T-helper 2 cell treated with Interferon-gamma antibody and Interleukin-4, amounts not matched to agents 5 μg/mL and 100 μg/mL, for 36 hours (primary cell): ENCODE data around the gene IGSF8.
"Not testable (repeated sequence)": the region's sequence is repeated elsewhere in the genome, so short reads cannot be mapped to it uniquely, and the experiment has no call there.

Experiments
- DNase-seq: peaks from one replicate; pipeline ENCODE4 v3.0.0; 2021; ENCODE audit warnings: low spot score
- H3K27ac Mint-ChIP-seq: one replicate; pipeline ENCODE4 v1.8.0; 2021; ENCODE audit warnings: mild to moderate bottlenecking, mixed read lengths
- H3K27me3 Mint-ChIP-seq: one replicate; pipeline ENCODE4 v1.8.0; 2021; ENCODE audit warnings: low read depth, mixed read lengths
- H3K36me3 Mint-ChIP-seq: one replicate; pipeline ENCODE4 v1.8.0; 2021; ENCODE audit warnings: low read depth, mixed read lengths
- H3K4me1 Mint-ChIP-seq: one replicate; pipeline ENCODE4 v1.8.0; 2021; ENCODE audit warnings: low read depth, mixed read lengths
- H3K4me3 Mint-ChIP-seq: one replicate; pipeline ENCODE4 v1.8.0; 2022; ENCODE audit warnings: mild to moderate bottlenecking, moderate library complexity, mixed read lengths
- H3K9me3 Mint-ChIP-seq: one replicate; pipeline ENCODE4 v1.8.0; 2021; ENCODE audit warnings: mixed read lengths

Gene IGSF8

GRCh38 chr1:160121388-160121787, 23.0 kb upstream of the IGSF8 start:
- Mint-ChIP-seq H3K4me1 (no peaks in the 10 kb centered on the region), H3K4me3 (no peak overlapping the region), H3K27ac (no peak overlapping the region), H3K27me3 (peaks cover 11% of the 10 kb centered on the region), H3K9me3 (no peaks in the 10 kb centered on the region), H3K36me3 (no peaks in the 10 kb centered on the region)
- no peak for DNase-seq

DNA sequence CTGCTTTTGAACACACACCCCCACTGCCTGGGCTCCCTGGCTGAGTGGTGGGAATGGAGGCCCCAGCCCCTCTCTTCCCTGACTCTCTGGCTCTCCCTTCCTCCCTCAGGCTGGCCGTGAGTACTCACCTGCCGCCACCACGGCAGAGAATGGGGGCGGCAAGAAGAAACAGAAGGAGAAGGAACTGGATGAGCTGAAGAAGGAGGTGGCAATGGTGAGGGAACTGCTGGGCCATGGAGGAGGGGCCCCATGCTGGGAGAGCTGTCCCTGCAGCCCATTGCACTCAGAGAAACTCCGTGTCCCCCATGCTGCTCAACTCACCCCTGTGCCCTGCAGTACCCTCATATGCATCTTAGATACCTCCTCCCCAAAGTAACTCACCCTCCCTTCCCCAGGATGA, 22.4 kb upstream of the IGSF8 start:
- Mint-ChIP-seq H3K36me3 (no peaks in the 10 kb centered on the region), H3K27me3 (peaks cover 11% of the 10 kb centered on the region), H3K4me1 (no peaks in the 10 kb centered on the region), H3K27ac (no peak overlapping the region), H3K4me3 (no peak overlapping the region), H3K9me3 (no peaks in the 10 kb centered on the region)
- no peak for DNase-seq

DNA sequence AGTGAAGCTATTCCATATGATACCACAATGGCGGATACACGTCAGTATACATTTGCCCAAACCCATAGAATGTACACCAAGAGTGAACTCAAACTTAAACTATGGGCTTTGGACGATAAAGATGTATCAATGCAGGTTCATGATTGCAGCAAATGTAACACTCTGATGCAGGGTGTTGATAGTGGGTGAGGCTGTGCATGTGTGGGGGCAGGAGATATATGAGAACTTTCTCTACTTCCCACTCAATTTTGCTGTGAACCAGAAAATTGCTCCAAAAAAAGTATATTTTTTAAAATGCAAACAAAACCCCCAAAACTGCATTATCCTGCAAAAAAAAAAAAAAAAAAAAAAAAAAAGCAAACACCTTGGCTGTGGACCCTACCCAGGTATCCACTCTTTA, 20.5 kb upstream of the IGSF8 start:
- no peak overlapping the region for H3K4me3 Mint-ChIP-seq
- H3K9me3 Mint-ChIP-seq, result no peaks in the 10 kb centered on the region
- H3K27ac Mint-ChIP-seq, result no peak overlapping the region
- DNase-seq, result no peak
- H3K27me3 Mint-ChIP-seq, result peaks cover 11% of the 10 kb centered on the region
- no peaks in the 10 kb centered on the region for H3K36me3 Mint-ChIP-seq
- no peaks in the 10 kb centered on the region for H3K4me1 Mint-ChIP-seq

- Mint-ChIP-seq H3K36me3 (no peaks in the 10 kb centered on the region), H3K4me3 (no peak overlapping the region), H3K27ac (no peak overlapping the region)
These were observed 19.3 kb upstream of the IGSF8 start for GRCh38 chr1:160117709-160118183.

GRCh38 chr1:160117300-160117699, 18.9 kb upstream of the IGSF8 start:
- DNase-seq, result no peak
- H3K4me1 Mint-ChIP-seq, result no peaks in the 10 kb centered on the region
- no peaks in the 10 kb centered on the region for H3K9me3 Mint-ChIP-seq
- peaks cover 11% of the 10 kb centered on the region for H3K27me3 Mint-ChIP-seq
- no peak overlapping the region for H3K4me3 Mint-ChIP-seq
- H3K36me3 Mint-ChIP-seq, result no peaks in the 10 kb centered on the region
- no peak overlapping the region for H3K27ac Mint-ChIP-seq

More at GRCh38 chr1:160117709-160118183, 19.3 kb upstream of the IGSF8 start:
- DNase-seq, result no peak
- no peaks in the 10 kb centered on the region for H3K9me3 Mint-ChIP-seq
- H3K27me3 Mint-ChIP-seq, result peaks cover 11% of the 10 kb centered on the region
- no peaks in the 10 kb centered on the region for H3K4me1 Mint-ChIP-seq

DNA sequence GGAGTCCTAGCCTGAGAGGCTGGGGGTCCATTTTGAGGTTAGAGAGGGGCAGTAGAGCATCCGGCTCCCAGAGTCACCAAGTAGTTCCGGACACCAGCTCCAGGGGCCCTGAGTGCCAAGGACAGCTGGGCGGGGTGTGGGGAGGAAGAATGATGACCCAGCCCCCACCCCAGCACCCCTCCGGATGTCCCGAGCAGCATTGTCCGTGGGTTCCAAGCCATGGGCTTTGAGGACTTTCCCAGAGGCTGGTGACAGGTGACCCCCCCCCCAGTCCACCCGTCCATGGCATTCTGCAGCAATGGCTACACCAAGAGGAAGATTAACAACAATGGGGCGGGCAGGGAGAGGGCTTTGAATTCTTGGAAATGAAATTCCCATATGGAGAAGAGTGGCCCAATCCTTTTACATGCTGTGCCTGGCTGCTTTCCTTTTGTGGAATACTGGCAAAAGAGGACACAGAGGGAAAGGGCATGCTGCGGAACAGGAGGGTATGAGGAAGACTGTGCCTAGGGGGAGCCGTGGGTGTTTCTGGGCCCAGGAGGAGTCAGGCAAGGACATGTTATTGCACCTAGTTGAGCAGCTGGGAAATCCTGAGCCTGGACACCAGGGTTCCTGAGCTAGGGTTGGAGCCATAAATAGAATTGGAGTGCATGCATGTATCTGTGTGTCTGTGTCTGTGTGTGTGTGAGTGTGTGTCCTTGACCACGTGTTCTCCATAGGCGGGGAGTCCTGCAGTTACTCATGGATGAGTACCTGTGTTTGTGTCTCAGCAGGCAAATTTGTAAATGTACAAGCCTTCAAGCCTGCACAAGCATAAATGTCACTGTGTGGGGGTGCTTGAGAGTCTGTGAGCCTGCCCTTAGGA, 18.1 kb upstream of the IGSF8 start:
- H3K27ac Mint-ChIP-seq, result no peak overlapping the region
- H3K27me3 Mint-ChIP-seq, result peaks cover 9% of the 10 kb centered on the region
- H3K36me3 Mint-ChIP-seq, result no peaks in the 10 kb centered on the region
- no peak for DNase-seq
- no peak overlapping the region for H3K4me3 Mint-ChIP-seq
- no peaks in the 10 kb centered on the region for H3K4me1 Mint-ChIP-seq
- no peaks in the 10 kb centered on the region for H3K9me3 Mint-ChIP-seq

GRCh38 chr1:160115545-160116282, 17.3 kb upstream of the IGSF8 start, which contains the start of gene ATP1A2:
Gene ATP1A2, plus strand, starts transcription at chr1:160115759. Its CDS starts 103 bp downstream, at chr1:160115862.
- Mint-ChIP-seq H3K4me1 (no peaks in the 10 kb centered on the region), H3K27ac (no peak within 1 kb of the TSS), H3K36me3 (no peaks in the 10 kb centered on the region), H3K27me3 (peaks cover 7% of the 10 kb centered on the region), H3K9me3 (no peaks in the 10 kb centered on the region), H3K4me3 (no peak within 1 kb of the TSS)
- no peak for DNase-seq

- peaks cover 11% of the 10 kb centered on the region for H3K27me3 Mint-ChIP-seq
- H3K27ac Mint-ChIP-seq, result no peak overlapping the region
- DNase-seq, result no peak
These were observed 15.7 kb upstream of the IGSF8 start for GRCh38 chr1:160114085-160114484.

GRCh38 chr1:160113407-160113806, 15.0 kb upstream of the IGSF8 start:
- no peak for DNase-seq
- Mint-ChIP-seq H3K36me3 (no peaks in the 10 kb centered on the region), H3K4me3 (no peak overlapping the region), H3K9me3 (no peaks in the 10 kb centered on the region), H3K27me3 (peaks cover 11% of the 10 kb centered on the region), H3K27ac (no peak overlapping the region), H3K4me1 (peaks cover 4% of the 10 kb centered on the region)

More at GRCh38 chr1:160114085-160114484, 15.7 kb upstream of the IGSF8 start:
- Mint-ChIP-seq H3K4me3 (no peak overlapping the region), H3K9me3 (no peaks in the 10 kb centered on the region), H3K36me3 (no peaks in the 10 kb centered on the region), H3K4me1 (peaks cover under 1% of the 10 kb centered on the region)

GRCh38 chr1:160112357-160112756, 13.9 kb upstream of the IGSF8 start:
- Mint-ChIP-seq H3K36me3 (no peaks in the 10 kb centered on the region), H3K4me1 (peaks cover 4% of the 10 kb centered on the region), H3K27ac (no peak overlapping the region), H3K9me3 (no peaks in the 10 kb centered on the region), H3K27me3 (peaks cover 8% of the 10 kb centered on the region), H3K4me3 (no peak overlapping the region)
- no peak for DNase-seq

GRCh38 chr1:160111462-160111861, 13.0 kb upstream of the IGSF8 start:
- not testable (repeated sequence) for H3K9me3 Mint-ChIP-seq, H3K4me3 Mint-ChIP-seq, DNase-seq, H3K27ac Mint-ChIP-seq, H3K27me3 Mint-ChIP-seq, H3K36me3 Mint-ChIP-seq, H3K4me1 Mint-ChIP-seq

DNA sequence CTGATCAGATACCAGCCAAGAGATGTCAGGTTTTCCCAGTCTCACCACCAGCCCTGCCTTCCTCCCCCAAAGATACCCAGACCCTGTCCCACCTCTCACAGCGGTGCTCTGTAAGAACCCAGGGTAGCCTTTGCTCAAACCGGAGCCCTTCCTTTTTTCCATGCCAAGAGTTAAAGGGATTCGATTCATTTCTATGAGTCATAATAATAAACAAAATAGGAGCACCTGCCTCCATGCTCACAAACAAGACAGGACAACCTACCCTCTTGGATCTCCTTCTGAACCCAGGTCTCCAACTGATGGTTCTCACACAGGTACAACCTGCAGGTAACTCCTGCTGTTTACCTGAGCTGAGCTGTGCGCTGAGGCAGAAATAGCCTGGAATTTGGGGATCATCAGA, 11.3 kb upstream of the IGSF8 start:
- Mint-ChIP-seq H3K36me3 (no peaks in the 10 kb centered on the region), H3K9me3 (no peaks in the 10 kb centered on the region), H3K4me3 (no peak overlapping the region), H3K27me3 (peaks cover 8% of the 10 kb centered on the region), H3K4me1 (peaks cover 4% of the 10 kb centered on the region), H3K27ac (no peak overlapping the region)
- DNase-seq, result no peak

GRCh38 chr1:160108888-160109662, 10.7 kb upstream of the IGSF8 start:
- Mint-ChIP-seq H3K36me3 (no peaks in the 10 kb centered on the region), H3K27me3 (peaks cover 8% of the 10 kb centered on the region), H3K4me1 (peaks cover 4% of the 10 kb centered on the region), H3K9me3 (no peaks in the 10 kb centered on the region), H3K4me3 (no peak overlapping the region), H3K27ac (no peak overlapping the region)
- DNase-seq, result no peak
